Muscle of back (tissue), 11 donors: ENCODE measurements around the gene C9orf78. TPM values are rescaled to one million over a fixed set of nuclear protein-coding genes. Genes with fewer than 3 reads are reported as not detected.
"Not testable (repeated sequence)": the region's sequence is repeated elsewhere in the genome, so short reads cannot be mapped to it uniquely, and the experiment has no call there.

Experiments
- DNase-seq, 3 donors: peaks; one replicate each; pipeline versions ENCODE4 v3.0.0 to v3.0.0-alpha.2; 2013
- polyA plus RNA-seq, 10 donors: library from polyadenylated mRNA; unstranded; fragments of 120-200 nt; gene quantifications; one replicate each; pipeline ENCODE4 v1.2.1, GENCODE V29; 2013; ENCODE audit not compliant: insufficient read length in 10 of 10

Gene C9orf78
- polyA plus RNA-seq, 10 donors: 37.3 to 59.1 (median 52.0) TPM

DNA sequence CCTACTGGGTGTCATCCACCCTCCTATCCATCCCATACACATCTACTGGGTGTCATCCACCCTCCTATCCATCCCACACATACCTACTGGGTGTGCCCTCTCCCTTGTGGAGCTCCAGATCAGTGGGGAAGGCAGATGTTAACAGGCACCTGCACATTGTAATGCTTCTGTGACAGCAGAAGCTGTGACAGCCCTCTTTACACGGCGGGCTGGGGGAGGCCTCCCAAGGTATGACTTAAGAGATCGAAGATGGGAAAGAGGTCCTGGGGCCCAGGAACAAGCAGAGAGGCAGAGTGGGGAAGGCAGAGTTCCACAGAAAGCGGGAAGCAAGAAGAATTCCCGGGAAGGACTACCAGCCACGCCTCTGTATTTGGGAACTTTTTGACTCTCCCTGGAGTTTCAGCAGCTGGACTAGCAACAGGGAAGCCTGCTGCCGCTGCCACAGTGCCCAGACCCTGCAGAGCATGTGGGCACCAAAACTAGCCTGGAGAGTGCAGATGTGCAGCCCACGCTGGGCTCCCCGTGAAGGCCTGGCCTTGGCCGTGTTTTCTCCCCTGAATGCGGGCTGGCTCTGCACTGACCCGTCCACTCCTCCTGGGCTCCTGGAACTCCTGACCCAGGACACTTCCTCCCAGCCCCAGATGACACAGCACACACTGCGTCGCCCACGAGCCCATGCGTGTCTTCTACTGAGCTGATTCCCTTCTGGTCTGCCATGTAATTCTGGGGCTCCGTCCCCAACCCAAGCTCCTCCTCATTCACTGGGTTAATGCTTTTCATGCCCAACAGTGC, 20.4 kb downstream of the C9orf78 start:
- DNase-seq: no peak

GRCh38 chr9:129813661-129814060, 21.4 kb downstream of the C9orf78 start:
- DNase-seq: no peak

GRCh38 chr9:129812385-129812784, 22.7 kb downstream of the C9orf78 start:
- DNase-seq: no peak

DNA sequence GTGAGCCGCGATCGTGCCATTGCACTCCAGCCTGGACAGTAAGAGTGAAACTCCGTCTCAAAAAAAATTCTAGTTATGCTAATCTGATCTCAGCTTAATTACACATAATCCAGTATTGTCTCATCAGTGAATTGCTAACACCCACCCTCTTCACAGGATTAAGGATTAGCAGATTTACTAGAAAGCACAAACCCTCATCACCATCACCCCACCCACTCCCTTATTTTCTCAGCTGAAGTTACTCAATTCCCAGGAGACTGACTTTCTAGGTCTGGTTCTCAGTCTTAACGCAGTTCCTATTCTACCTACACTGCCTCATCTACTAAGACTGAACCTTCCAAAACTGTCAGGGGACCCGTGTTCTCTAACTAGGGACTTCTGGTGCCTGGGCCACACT, 23.1 kb downstream of the C9orf78 start:
- no peak for DNase-seq

DNA sequence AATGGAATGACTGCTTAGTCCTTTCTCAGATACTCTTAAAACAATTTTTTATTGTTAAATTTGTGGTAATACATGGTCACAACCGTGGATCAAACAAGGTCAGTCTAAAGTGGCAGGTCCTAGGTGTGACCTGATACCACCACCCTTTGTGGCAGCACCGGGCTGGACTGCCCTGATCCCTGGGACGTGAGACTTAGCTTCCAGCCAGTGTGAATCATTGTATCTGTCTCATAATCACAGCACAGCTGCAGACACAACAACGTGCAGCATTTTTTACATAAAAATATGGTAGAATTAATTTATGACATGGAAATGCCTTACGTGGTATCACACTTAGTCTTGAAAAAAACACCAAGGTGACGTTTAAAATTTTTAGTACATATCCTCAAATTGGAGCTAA, 24.3 kb downstream of the C9orf78 start:
- DNase-seq: no peak

DNA sequence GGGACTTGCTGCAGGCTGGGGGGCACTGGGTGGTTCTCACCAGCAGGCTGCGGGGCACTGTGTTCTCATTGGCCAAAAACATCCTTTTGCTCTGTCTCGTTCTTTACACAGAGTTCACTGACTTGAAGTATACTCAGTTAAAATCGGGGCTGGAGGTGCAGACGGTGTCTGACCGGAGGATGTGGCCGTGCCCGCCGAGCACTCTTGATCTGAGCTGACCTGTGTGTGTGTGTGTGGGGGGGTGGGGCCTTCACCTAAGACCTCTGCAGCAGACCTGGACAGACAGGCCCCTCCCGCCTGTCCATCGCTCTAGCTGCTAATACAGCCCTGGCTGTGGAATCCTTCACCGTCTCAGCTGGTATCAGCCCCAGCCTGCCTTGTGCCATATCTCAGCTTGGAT, 25.0 kb downstream of the C9orf78 start:
- DNase-seq: no peak

DNA sequence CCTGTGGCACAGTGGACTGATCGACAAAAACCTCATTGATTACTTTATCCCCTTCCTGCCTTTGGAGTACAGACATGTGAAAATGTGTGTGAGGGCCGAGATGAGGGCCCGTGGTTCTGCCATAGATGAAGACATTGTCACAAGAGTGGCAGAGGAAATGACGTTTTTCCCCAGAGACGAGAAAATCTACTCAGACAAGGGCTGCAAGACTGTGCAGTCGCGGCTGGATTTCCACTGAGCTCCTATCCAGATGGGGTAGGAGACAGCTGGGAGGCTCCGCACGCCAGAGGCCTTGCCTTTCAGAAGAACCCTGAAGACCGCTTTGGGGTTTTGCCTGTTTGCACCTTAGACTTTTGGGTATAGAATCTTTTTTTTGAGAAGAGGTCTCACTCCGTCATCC, 25.7 kb downstream of the C9orf78 start:
- no peak for DNase-seq

GRCh38 chr9:129806061-129806460, 29.0 kb downstream of the C9orf78 start:
- DNase-seq: no peak

- no peak for DNase-seq
Observed at GRCh38 chr9:129803676-129804060, 31.4 kb downstream of the C9orf78 start.

DNA sequence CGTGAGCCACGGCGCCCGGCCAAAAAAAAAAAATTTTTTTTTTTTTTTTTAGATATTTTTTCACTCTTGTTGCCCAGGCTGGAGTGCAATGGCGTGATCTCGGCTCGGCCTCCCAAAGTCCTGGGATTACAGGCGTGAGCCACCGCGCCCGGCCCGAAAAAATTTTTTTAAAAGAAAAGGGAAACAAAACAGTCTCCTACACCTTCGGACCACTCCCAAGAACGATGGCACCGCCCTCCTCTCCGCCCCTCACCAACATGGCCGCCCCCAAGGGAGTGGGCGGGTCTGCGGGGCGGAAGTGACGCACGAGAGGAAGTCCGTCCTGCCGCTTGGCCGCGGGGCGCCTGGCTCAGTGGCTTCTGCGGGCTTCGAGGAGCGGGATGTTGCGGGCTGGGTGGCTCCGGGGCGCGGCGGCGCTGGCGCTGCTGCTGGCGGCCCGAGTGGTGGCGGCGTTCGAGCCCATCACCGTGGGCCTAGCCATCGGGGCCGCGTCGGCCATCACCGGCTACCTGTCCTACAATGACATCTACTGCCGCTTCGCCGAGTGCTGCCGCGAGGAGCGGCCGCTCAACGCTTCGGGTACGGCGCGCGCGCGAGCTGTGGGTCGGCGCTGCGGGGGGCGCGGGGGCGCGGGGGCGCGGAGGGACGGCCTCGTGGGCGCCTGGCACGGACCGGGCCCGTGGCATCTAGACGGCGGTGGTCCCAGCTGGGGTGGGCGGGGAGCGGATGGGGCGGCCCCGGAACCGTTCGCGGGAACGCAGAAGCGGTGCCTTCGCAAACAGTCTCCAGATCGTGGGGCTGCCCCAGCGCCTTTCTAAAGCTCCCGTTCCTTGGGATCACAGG, 32.0 kb downstream of the C9orf78 start, which contains the start of gene TOR1B:
Gene TOR1B, plus strand, starts transcription at position 352 of the 843 bp plus-strand sequence. Its CDS starts 29 bp downstream, at position 381.
- peak; percentile 95 to 98 (median 97) for DNase-seq

DNA sequence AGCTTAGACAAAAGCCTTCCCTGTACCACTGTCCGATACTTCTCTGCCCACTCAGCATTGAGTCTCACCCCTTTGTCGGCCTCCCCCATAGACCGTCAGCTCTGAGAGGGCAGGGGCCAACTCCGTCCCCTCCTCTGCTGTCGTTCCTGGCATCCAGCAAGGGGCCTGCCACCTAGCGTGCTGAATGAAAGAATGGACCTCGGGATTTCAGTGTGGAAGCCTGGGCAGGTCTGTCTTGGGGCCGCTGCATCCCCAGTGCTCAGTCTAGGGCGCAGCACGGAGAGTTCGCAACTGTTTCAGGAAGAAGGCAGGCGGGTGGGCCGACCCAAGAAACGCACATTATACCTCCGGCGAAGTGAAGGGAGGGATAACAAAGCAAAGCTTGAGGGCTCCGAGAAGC, 33.6 kb downstream of the C9orf78 start:
- no peak for DNase-seq

- no peak for DNase-seq
Observed at GRCh38 chr9:129798973-129799372, 36.1 kb downstream of the C9orf78 start.

- DNase-seq: not testable (repeated sequence)
Observed at GRCh38 chr9:129796029-129796428, 39.0 kb downstream of the C9orf78 start.

DNA sequence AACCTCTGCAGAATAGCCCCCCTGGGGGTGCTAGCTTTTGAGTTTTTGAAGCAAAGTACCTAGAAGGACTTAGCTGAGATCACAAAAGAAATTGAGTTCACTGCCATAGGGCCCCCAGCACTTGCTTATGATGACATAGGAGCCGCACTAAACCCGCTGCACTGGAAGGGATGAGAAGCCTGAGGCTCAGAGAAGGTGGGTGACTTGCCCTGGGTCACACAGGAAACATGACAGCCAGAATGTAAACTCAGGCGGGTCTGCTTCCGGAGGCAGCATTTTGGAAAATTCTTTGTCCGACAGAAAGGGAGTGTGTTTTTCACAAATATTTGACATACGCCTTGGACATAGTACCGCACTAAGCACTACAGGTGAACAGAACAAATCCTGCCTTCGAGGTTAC, 40.5 kb downstream of the C9orf78 start:
- DNase-seq: no peak

GRCh38 chr9:129786481-129786880, 48.6 kb downstream of the C9orf78 start:
- DNase-seq: no peak

DNA sequence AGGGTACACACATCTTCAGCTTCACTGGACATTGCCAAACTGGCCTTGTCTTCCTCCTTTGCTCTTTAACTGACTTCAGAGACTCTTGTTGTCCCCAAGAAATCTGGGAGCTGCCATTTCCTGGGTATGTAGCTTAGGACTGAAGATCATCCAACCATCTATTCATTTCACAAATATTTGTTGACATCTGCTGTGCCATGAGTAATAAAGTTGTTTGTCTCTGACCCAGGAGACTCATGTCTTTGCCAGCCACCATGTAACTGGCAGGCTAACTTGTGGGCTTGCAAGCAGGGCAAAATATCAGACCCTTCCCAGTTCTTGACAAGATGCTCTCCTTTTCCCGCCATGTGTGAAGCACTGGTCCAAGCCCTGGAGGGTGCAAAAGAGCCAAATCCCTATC, 49.2 kb downstream of the C9orf78 start:
- no peak for DNase-seq

GRCh38 chr9:129784970-129785369, 50.1 kb downstream of the C9orf78 start:
- not testable (repeated sequence) for DNase-seq

DNA sequence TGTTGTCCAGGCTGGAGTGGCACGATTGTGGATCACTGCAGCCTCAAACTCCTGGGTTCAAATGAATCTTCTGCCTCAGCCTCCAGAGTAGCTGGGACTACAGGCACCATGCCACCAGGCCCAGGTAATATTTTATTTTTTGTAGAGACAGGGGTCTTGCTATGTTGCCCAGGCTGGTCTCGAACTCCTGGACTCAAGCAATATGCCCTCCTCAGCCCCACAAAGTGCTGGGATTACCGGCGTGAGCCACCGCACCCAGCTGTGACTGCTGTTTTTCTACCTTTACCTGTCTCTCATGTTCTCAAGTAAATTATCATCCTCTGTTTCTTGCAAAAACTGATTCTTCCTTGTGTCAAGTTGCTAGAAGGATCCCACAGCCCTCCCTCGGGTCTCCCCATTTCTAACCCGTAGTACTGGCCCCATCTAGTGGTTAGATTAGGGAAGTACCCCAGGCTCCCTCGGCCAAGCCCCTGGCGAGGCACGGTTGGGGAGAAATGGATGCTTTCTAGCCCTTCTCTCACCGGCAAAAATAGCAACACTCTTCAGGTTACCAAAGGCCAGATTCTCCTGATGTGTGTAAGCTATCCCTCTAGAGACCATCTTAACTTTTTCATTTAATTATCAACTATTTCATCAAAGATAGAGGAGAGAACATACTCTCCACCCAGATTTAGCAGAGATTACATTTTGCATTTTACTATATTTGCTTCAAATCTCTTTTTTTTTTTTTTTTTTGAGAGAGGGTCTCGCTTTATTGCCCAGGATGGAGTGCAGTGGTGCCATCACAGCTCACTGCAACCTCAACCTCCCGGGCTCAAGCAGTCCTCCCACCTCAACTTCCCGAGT, 51.3 kb downstream of the C9orf78 start:
- DNase-seq: peak; percentile 66 to 87 (median 79)

DNA sequence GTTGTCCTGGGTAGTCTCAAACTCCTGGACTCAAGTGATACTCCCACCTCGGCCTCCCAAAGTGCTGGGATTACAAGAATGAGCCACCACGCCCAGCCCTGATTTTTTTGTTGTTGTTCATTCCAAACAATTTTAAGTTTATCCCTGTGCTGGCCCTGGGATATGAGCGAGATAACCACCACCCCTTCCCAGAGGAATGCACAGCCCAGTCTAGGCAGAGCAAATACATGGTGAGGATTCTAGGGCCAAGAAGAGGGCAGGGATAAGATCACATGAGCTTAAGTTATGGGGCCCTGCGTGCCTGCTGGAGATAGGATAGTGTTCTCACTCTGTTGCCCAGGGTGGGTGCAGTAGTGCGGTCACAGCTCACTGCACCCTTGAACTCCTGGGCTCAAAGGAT, 53.1 kb downstream of the C9orf78 start:
- no peak for DNase-seq

- no peak for DNase-seq
Observed at GRCh38 chr9:129781131-129781530, 53.9 kb downstream of the C9orf78 start.

- no peak for DNase-seq
Observed at GRCh38 chr9:129779560-129780190, 55.4 kb downstream of the C9orf78 start.

- DNase-seq: no peak
Observed at GRCh38 chr9:129778469-129778868, 56.6 kb downstream of the C9orf78 start.
